NCI-H1930 (cell line): ENCODE results near the gene NMB.

ENCODE experiments used
- DNase-seq, 2 experiments: peaks; one replicate each; lab custom pipeline; 2025; lab: John Stamatoyannopoulos, UW

NMB gene

DNA sequence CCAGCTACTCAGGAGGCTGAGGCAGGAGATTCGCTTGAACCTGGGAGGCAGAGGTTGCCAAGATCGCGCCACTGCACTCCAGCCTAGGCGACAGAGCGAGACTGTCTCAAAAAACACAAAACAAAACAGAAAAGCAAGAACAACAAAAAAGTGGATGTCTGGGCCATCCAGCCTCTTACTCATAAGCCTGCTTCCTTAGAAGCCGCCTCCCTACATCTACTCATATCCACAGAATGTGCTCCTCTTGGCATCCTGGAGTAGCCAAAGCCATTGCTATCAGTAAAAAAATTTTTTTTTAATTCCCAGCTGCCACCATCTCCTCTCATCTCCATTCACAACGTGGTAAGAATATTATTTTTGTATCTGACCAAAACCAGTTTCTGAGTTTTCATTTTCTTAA, 46.4 kb downstream of the NMB start:
- DNase-seq = no peak

GRCh38 chr15:84609818-84610525, 48.0 kb downstream of the NMB start:
- no peak for DNase-seq

GRCh38 chr15:84608707-84609284, 49.2 kb downstream of the NMB start:
- no peak for DNase-seq

GRCh38 chr15:84606653-84607120, 51.3 kb downstream of the NMB start:
- DNase-seq = no peak

GRCh38 chr15:84605554-84605882, 52.5 kb downstream of the NMB start:
- no peak for DNase-seq
